Activated CD4-positive, alpha-beta T cell treated with anti-CD3 and anti-CD28 coated beads for 36 hours (primary cell): ENCODE results near the gene CSH1. TPM values are rescaled to one million over a fixed set of nuclear protein-coding genes. Genes with fewer than 3 reads are reported as not detected.
"Not testable (repeated sequence)": the region's sequence is repeated elsewhere in the genome, so short reads cannot be mapped to it uniquely, and the experiment has no call there.

Experiments used
- ATAC-seq: fragments of 200-7000 bp; cut with Tn5 transposase; one replicate; pipeline ENCODE4 v1.10.0; 2021; ENCODE audit warnings: mild to moderate bottlenecking, moderate library complexity
- CTCF ChIA-PET: fragments of 350-600 bp; sonication (Branson Sonifier 250); formaldehyde crosslinking; loops from one replicate; lab custom pipeline; 2021; ENCODE audit warnings: antibody characterized with exemption; lab: Charles Lee
- POLR2A ChIA-PET: fragments of 350-600 bp; sonication (Branson Sonifier 250); formaldehyde crosslinking; loops from one replicate; lab custom pipeline; 2021; ENCODE audit warnings: antibody characterized with exemption, inconsistent platforms; lab: Charles Lee
- DNase-seq: peaks from one replicate; pipeline ENCODE4 v3.0.0-alpha.2; 2020
- H3K27ac Mint-ChIP-seq: one replicate; pipeline ENCODE4 v1.8.0; 2021; ENCODE audit warnings: mixed read lengths
- H3K27me3 Mint-ChIP-seq: one replicate; pipeline ENCODE4 v1.8.0; 2021; ENCODE audit warnings: mixed read lengths
- H3K36me3 Mint-ChIP-seq: one replicate; pipeline ENCODE4 v1.8.0; 2021; ENCODE audit warnings: low read depth, mixed read lengths
- H3K4me1 Mint-ChIP-seq: one replicate; pipeline ENCODE4 v1.8.0; 2021; ENCODE audit warnings: mixed read lengths
- H3K4me3 Mint-ChIP-seq: one replicate; pipeline ENCODE4 v1.8.0; 2021; ENCODE audit warnings: mild to moderate bottlenecking, moderate library complexity, mixed read lengths
- H3K9me3 Mint-ChIP-seq: one replicate; pipeline ENCODE4 v1.8.0; 2021; ENCODE audit warnings: low read depth, mixed read lengths
- intact Hi-C, 2 experiments: fragments of 100-400 bp; cut with DNase I in 1 of 2; cut with micrococcal nuclease in 1 of 2; formaldehyde crosslinking; loops; one replicate each; pipeline versions ENCODE4 v1.14.2 to v1.15.1; 2022 to 2024; cut with DNase I, micrococcal nuclease
- total RNA-seq, 2 experiments: library from RNA; stranded (reverse); gene quantifications; one replicate each; pipeline ENCODE4 v1.2.3, GENCODE V29; 2021

The CSH1 gene
- total RNA-seq, 2 experiments from 2014 or later = not detected

GRCh38 chr17:63898899-63899798 is 2.8 kb upstream of the CSH1 start:
- H3K27me3 Mint-ChIP-seq, POLR2A ChIA-PET, intact Hi-C loops, H3K36me3 Mint-ChIP-seq, H3K27ac Mint-ChIP-seq, H3K4me3 Mint-ChIP-seq, H3K9me3 Mint-ChIP-seq: not testable (repeated sequence)
- ATAC-seq (peak; percentile 89), DNase-seq (peak; percentile 66)
- CTCF ChIA-PET = interaction anchor here (0.6 to 2.2 kb wide), 4 partner anchors 8 to 114 kb away, joined by 3 to 6 read pairs (median 4); no protein-coding TSS in a partner anchor
- H3K4me1 Mint-ChIP-seq = peaks cover 18% of the 10 kb centered on the region

DNA sequence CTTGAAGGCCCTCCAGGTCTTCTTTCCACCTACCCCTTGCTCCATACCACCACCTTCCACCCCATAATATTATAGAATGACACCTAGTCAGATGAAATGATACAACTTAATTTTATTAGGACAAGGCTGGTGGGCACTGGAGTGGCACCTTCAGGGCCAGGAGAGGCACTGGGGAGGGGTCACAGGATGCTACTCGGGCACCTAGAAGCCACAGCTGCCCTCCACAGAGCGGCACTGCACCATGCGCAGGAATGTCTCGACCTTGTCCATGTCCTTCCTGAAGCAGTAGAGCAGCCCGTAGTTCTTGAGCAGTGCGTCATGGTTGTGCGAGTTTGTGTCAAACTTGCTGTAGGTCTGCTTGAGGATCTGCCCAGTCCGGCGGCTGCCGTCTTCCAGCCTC is 1.6 kb downstream of the CSH1 start:
- ATAC-seq, intact Hi-C loops, H3K27ac Mint-ChIP-seq, H3K27me3 Mint-ChIP-seq, POLR2A ChIA-PET, H3K36me3 Mint-ChIP-seq, H3K4me3 Mint-ChIP-seq, DNase-seq, CTCF ChIA-PET, H3K9me3 Mint-ChIP-seq: not testable (repeated sequence)
- peaks cover 12% of the 10 kb centered on the region for H3K4me1 Mint-ChIP-seq

GRCh38 chr17:63894021-63894420 is 2.4 kb downstream of the CSH1 start:
- POLR2A ChIA-PET, H3K9me3 Mint-ChIP-seq, ATAC-seq, H3K4me1 Mint-ChIP-seq, DNase-seq, H3K27me3 Mint-ChIP-seq, intact Hi-C loops, H3K4me3 Mint-ChIP-seq, H3K27ac Mint-ChIP-seq, H3K36me3 Mint-ChIP-seq: not testable (repeated sequence)
- CTCF ChIA-PET = interaction anchor here (2.2 kb wide), 1 partner anchor 31 kb away, joined by 5 read pairs; no protein-coding TSS in a partner anchor

- H3K36me3 Mint-ChIP-seq, POLR2A ChIA-PET, ATAC-seq, H3K4me3 Mint-ChIP-seq, H3K4me1 Mint-ChIP-seq, intact Hi-C loops, H3K9me3 Mint-ChIP-seq, DNase-seq, H3K27me3 Mint-ChIP-seq, H3K27ac Mint-ChIP-seq: not testable (repeated sequence)
- CTCF ChIA-PET = interaction anchor here (1.1 to 2.2 kb wide), 6 partner anchors 10 to 76 kb away, joined by 3 to 7 read pairs (median 4); no protein-coding TSS in a partner anchor
Observed at GRCh38 chr17:63892316-63893037, 3.9 kb downstream of the CSH1 start.

DNA sequence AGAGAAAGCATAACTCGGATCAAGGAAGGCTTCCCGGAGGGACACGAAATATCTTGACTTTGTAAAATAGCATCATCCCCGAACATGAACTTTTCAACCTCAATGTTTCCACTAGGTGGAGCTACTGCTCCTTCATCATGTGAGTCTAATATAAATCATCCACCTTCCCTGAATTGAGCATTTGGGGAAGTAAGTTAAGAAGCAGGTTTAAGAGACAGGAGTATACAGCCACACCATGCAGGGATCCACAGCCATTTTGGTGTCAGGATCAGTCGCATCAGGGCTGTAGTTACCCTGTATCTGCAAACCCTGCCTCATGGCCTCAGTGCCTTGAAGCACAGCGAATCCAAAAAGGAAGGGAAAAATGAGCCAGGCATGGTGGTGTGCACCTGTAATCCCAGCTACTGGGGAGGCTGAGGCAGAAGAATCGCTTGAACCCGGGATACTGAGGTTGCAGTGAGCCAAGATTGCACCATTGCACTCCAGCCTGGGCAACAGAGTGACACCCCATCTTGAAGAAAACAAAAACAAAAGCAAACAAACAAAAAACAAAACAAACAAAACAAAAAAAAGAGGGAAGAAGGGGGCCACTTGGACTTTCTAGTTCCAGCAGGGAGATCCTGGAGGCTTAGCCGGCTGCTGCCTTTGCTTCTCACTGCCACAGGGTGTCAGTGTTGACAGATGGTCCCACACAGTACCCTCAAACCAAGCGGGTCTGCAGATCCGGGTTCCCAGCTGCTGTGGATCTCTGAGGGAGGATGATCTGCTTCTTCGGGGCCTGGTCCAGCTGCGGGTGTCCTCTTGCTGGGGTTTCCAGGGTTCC is 7.1 kb downstream of the CSH1 start:
- H3K27me3 Mint-ChIP-seq, H3K4me1 Mint-ChIP-seq, H3K9me3 Mint-ChIP-seq, H3K36me3 Mint-ChIP-seq, H3K27ac Mint-ChIP-seq, POLR2A ChIA-PET, H3K4me3 Mint-ChIP-seq, intact Hi-C loops: not testable (repeated sequence)
- peak; percentile 82 for ATAC-seq
- peak; percentile 36 for DNase-seq
- CTCF ChIA-PET = interaction anchor here (0.5 to 4.1 kb wide), 14 partner anchors 15 to 244 kb away, joined by 3 to 19 read pairs (median 4); partner anchors contain the start of gene CSHL1

GRCh38 chr17:63885119-63885518 is 11.3 kb downstream of the CSH1 start:
- H3K4me3 Mint-ChIP-seq, POLR2A ChIA-PET, H3K36me3 Mint-ChIP-seq, DNase-seq, ATAC-seq, intact Hi-C loops, H3K27ac Mint-ChIP-seq, H3K27me3 Mint-ChIP-seq, H3K4me1 Mint-ChIP-seq, H3K9me3 Mint-ChIP-seq: not testable (repeated sequence)
- CTCF ChIA-PET = interaction anchor here (1.3 kb wide), 1 partner anchor 140 kb away, joined by 3 read pairs; no protein-coding TSS in a partner anchor

GRCh38 chr17:63882626-63883126 is 13.7 kb downstream of the CSH1 start:
- POLR2A ChIA-PET = not testable (repeated sequence)

DNA sequence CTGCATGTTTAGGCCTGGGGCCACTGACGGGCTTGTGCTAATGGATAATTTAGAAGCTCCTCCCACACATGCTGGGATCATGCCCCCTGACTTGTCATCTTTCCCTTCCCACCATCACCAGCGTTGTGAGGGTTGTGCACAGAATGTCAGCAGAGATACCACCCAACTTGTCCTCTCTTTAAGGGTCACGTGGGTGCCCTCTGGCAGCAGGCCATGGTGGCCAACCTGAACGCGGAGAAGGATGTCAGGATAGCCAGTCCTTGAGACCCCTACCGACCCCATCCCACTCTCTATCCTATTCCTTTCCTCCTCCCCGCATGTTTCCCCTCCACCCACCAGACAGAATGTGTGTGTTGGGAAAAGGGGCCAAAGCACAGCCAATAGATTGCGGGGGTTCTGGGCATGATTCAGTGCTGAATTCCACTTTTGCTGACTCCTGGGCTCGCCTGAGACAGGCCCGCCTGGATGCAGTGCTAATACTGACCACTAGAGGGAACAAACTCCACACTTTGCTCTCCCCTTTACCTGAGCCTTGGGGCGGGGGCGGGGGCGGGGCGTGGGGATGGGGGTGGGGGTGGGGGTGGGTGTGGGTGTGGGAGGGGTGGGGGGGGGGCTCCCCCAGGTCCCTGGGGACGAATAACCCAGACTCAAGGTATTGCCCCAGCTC is 14.3 kb downstream of the CSH1 start, which contains the start of gene GH2:
Gene GH2 (minus strand): TSS at position 10 of the 667 bp plus-strand sequence. CDS start 143 bp downstream, outside the sequence.
- no peak within 1 kb of the TSS for H3K4me3 Mint-ChIP-seq
- H3K9me3 Mint-ChIP-seq = no peaks in the 10 kb centered on the region
- DNase-seq = peak; percentile 77
- H3K36me3 Mint-ChIP-seq = no peaks in the 10 kb centered on the region
- no peaks in the 10 kb centered on the region for H3K27me3 Mint-ChIP-seq
- POLR2A ChIA-PET = no interaction called here
- CTCF ChIA-PET = interaction anchor here (1.1 to 1.2 kb wide), 3 partner anchors 10 to 147 kb away, joined by 3 to 4 read pairs (median 4); no protein-coding TSS in a partner anchor
- no peaks in the 10 kb centered on the region for H3K4me1 Mint-ChIP-seq
- ATAC-seq = peak; percentile 96
- intact Hi-C loops = no loop called here
- no peak within 1 kb of the TSS for H3K27ac Mint-ChIP-seq

More at GRCh38 chr17:63882626-63883126, 13.7 kb downstream of the CSH1 start:
- DNase-seq, ATAC-seq, H3K36me3 Mint-ChIP-seq, H3K27ac Mint-ChIP-seq, intact Hi-C loops, H3K4me3 Mint-ChIP-seq, H3K9me3 Mint-ChIP-seq, H3K27me3 Mint-ChIP-seq, H3K4me1 Mint-ChIP-seq: not testable (repeated sequence)
- CTCF ChIA-PET = interaction anchor here (0.6 to 1.2 kb wide), 7 partner anchors 10 to 1400 kb away, joined by 3 to 5 read pairs (median 3); no protein-coding TSS in a partner anchor

DNA sequence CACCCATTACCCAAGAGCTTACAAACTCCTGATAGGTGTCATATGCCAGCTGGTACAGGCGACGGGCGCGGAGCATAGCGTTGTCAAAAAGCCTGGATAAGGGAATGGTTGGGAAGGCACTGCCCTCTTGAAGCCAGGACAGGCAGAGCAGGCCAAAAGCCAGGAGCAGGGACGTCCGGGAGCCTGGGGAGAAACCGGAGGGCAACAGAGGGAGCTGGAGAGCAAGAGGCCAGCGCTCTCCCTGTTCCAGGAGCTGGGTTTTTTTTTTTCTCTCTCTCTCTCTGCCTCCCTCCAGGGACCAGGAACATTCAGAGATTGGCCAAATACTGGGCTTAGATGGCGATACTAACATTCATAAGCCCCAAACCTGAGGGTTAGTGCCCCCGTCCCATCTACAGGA is 15.0 kb downstream of the CSH1 start:
- intact Hi-C loops, H3K4me1 Mint-ChIP-seq, ATAC-seq, H3K27me3 Mint-ChIP-seq, H3K27ac Mint-ChIP-seq, H3K9me3 Mint-ChIP-seq, H3K4me3 Mint-ChIP-seq, POLR2A ChIA-PET, DNase-seq, H3K36me3 Mint-ChIP-seq: not testable (repeated sequence)
- CTCF ChIA-PET = interaction anchor here (0.6 to 1.1 kb wide), 7 partner anchors 11 to 296 kb away, joined by 3 to 7 read pairs (median 4); no protein-coding TSS in a partner anchor

- CTCF ChIA-PET = interaction anchor here (0.6 to 1.1 kb wide), 5 partner anchors 11 to 253 kb away, joined by 3 to 7 read pairs (median 4); no protein-coding TSS in a partner anchor
- DNase-seq (no peak), ATAC-seq (no peak)
- H3K27ac Mint-ChIP-seq = no peak overlapping the region
- H3K9me3 Mint-ChIP-seq = no peaks in the 10 kb centered on the region
- H3K36me3 Mint-ChIP-seq = no peaks in the 10 kb centered on the region
- H3K4me3 Mint-ChIP-seq = no peak overlapping the region
- POLR2A ChIA-PET = no interaction called here
- intact Hi-C loops = no loop called here
- no peaks in the 10 kb centered on the region for H3K4me1 Mint-ChIP-seq
- H3K27me3 Mint-ChIP-seq = no peaks in the 10 kb centered on the region
Observed at GRCh38 chr17:63880706-63881105, 15.7 kb downstream of the CSH1 start.
